Stomach (tissue), 9 donors: ENCODE measurements around the gene C7orf57. TPM values are rescaled to one million over a fixed set of nuclear protein-coding genes. Genes with fewer than 3 reads are reported as not detected.
A peak's percentile ranks its signal among the peaks of the same experiment; 100 is the strongest.

Experiments used
- DNase-seq, 2 donors: peaks; one replicate each; pipeline versions ENCODE4 v3.0.0 to v3.0.0-alpha.2; 2013 to 2019
- H3K27ac ChIP-seq, 5 donors: fragments of 200-600 bp in 4 of 5; sonication (generic) in 4 of 5; one replicate each; pipeline ENCODE4 v1.5.1; 2013 to 2019; ENCODE audit warnings: mild to moderate bottlenecking in 1 of 5, moderate library complexity in 1 of 5
- H3K27me3 ChIP-seq, 3 donors: fragments of 200-600 bp; sonication (generic); one replicate each; pipeline ENCODE4 v1.5.1; 2017 to 2019; ENCODE audit warnings: mixed run types in 1 of 3
- H3K36me3 ChIP-seq, 4 donors: fragments of 200-600 bp; sonication (generic); 1 replicate in 3 of 4; 2 replicates in 1 of 4; pipeline ENCODE4 v1.5.1; 2016 to 2019
- H3K4me1 ChIP-seq, 4 donors: fragments of 200-600 bp; sonication (generic); one replicate each; pipeline ENCODE4 v1.5.1; 2016 to 2019
- H3K4me3 ChIP-seq, 4 donors: fragments of 200-600 bp; sonication (generic) in 3 of 4; one replicate each; pipeline ENCODE4 v1.5.1; 2016 to 2019; ENCODE audit warnings: mild to moderate bottlenecking in 1 of 4
- H3K9me3 ChIP-seq, 4 donors: fragments of 200-600 bp; sonication (generic); one replicate each; pipeline ENCODE4 v1.5.1; 2016 to 2019
- CTCF ChIP-seq, 7 experiments: fragments of 450-650 bp in 4 of 7; fragments of 200-600 bp in 3 of 7; sonication (generic) in 3 of 7; IDR thresholded peaks; one replicate each; pipeline ENCODE4 v1.5.1; 2016 to 2019; ENCODE audit warnings: antibody characterized with exemption in 7 of 7, control low read depth in 2 of 7, mild to moderate bottlenecking in 1 of 7
- EP300 ChIP-seq: sonication (generic); formaldehyde crosslinking; IDR thresholded peaks from one replicate; pipeline ENCODE4 v1.6.1; 2017; ENCODE audit warnings: antibody characterized with exemption
- POLR2A ChIP-seq, 4 donors: fragments of 450-650 bp; IDR thresholded peaks; one replicate each; pipeline ENCODE4 v1.6.1; 2016; ENCODE audit warnings: antibody characterized with exemption in 4 of 4, control low read depth in 2 of 4, mild to moderate bottlenecking in 1 of 4, moderate library complexity in 1 of 4
- POLR2AphosphoS5 ChIP-seq, 3 donors: sonication (generic); formaldehyde crosslinking; IDR thresholded peaks; one replicate each; pipeline ENCODE4 v1.6.1; 2016; ENCODE audit warnings: antibody characterized with exemption in 3 of 3
- WGBS, 5 donors: extraction: QIAGEN DNeasy Blood & Tissue Kit in 3 of 5; methylation state at CpG; one replicate each; pipeline versions ENCODE4 v1.1.5 to v1.1.7; 2013 to 2018; 5-methylcytosine and 5-hydroxymethylcytosine counted together
- intact Hi-C: fragments of 100-400 bp; cut with DNase I; formaldehyde crosslinking; loops from one replicate; pipeline ENCODE4 v1.15.1; 2023; ENCODE audit warnings: low total_unique reads
- polyA plus RNA-seq, 3 donors: library from polyadenylated mRNA; stranded (reverse); fragments of 200-250 nt; gene quantifications; one replicate each; pipeline ENCODE4 v1.2.3, GENCODE V29; 2013
- total RNA-seq, 5 donors: library from RNA; depleted of rRNA; stranded (reverse); fragments of >200 nt; gene quantifications; one replicate each; pipeline versions ENCODE4 v1.1.0 to v1.2.3, GENCODE V29; 2014 to 2016
- donor health status: healthy with polysubstance abuse.
- donor health status: Bipolar disorder and iron deficiency.
- donor health status: healthy.

Gene C7orf57
- total and polyA plus RNA-seq, 8 donors: 0.08 TPM; not detected in 7

- Histone ChIP-seq H3K4me1 (peaks cover 0 to 9% (median 0%) of the 10 kb centered on the region in 4 donors), H3K9me3 (no peaks in the 10 kb centered on the region), H3K27ac (no peak overlapping the region), H3K27me3 (no peaks in the 10 kb centered on the region), H3K4me3 (no peak overlapping the region), H3K36me3 (peaks cover 8 to 86% (median 71%) of the 10 kb centered on the region in 4 donors)
- TF ChIP-seq POLR2AphosphoS5 (IDR thresholded peaks at IDR 0.05): no peak
- WGBS, 5 donors: 52 to 79% (median 73%) methylated on average over 4 of the region's 4 CpGs
- DNase-seq: peak in 1 of 2 donors; percentile 35
- intact Hi-C loops: loop anchor here (10.0 kb wide), 1 partner anchor 107 kb away; no protein-coding TSS in a partner anchor
Observed at GRCh38 chr7:48101968-48102367, 66.6 kb downstream of the C7orf57 start.

GRCh38 chr7:48102530-48102929 lies 67.2 kb downstream of the C7orf57 start:
- Histone ChIP-seq H3K9me3 (no peaks in the 10 kb centered on the region), H3K27me3 (no peaks in the 10 kb centered on the region), H3K4me3 (no peak overlapping the region), H3K27ac (no peak overlapping the region), H3K4me1 (peaks cover 0 to 4% (median 0%) of the 10 kb centered on the region in 4 donors), H3K36me3 (peaks cover 14 to 92% (median 75%) of the 10 kb centered on the region in 4 donors)
- intact Hi-C loops: loop anchor here (10.0 kb wide), 1 partner anchor 108 kb away; no protein-coding TSS in a partner anchor
- no peak for TF ChIP-seq EP300
- DNase-seq: no peak
- 92 to 96% (median 95%) methylated on average over 4 of the region's 4 CpGs for WGBS, 5 donors

- Histone ChIP-seq H3K27ac (no peak overlapping the region), H3K36me3 (peaks cover 17 to 88% (median 82%) of the 10 kb centered on the region in 4 donors), H3K4me1 (no peaks in the 10 kb centered on the region), H3K9me3 (no peaks in the 10 kb centered on the region), H3K4me3 (no peak overlapping the region), H3K27me3 (no peaks in the 10 kb centered on the region)
- TF ChIP-seq POLR2AphosphoS5 (IDR thresholded peaks at IDR 0.05) (no peak), EP300 (no peak), CTCF (IDR thresholded peaks at IDR 0.05) (no peak), POLR2A (IDR thresholded peaks at IDR 0.05) (no peak)
- intact Hi-C loops: loop anchor here (10.0 kb wide), 1 partner anchor 110 kb away; no protein-coding TSS in a partner anchor
- DNase-seq: no peak
- 92 to 100% (median 94%) methylated on average over 5 of the region's 5 CpGs for WGBS, 5 donors
Observed at GRCh38 chr7:48105045-48105444, 69.7 kb downstream of the C7orf57 start.

GRCh38 chr7:48106906-48107659 lies 71.7 kb downstream of the C7orf57 start:
- H3K4me3 ChIP-seq: no peak overlapping the region
- no peaks in the 10 kb centered on the region for H3K27me3 ChIP-seq
- no peaks in the 10 kb centered on the region for H3K9me3 ChIP-seq
- peaks cover 17 to 72% (median 70%) of the 10 kb centered on the region in 4 donors for H3K36me3 ChIP-seq
- WGBS, 5 donors: 93 to 97% (median 95%) methylated on average over 28 to 29 of the region's 29 CpGs
- no peak overlapping the region for H3K27ac ChIP-seq
- DNase-seq: no peak
- TF ChIP-seq POLR2A (IDR thresholded peaks at IDR 0.05) (no peak), CTCF (IDR thresholded peaks at IDR 0.05) (no peak), POLR2AphosphoS5 (IDR thresholded peaks at IDR 0.05) (no peak), EP300 (no peak)
- intact Hi-C loops: loop anchor here (10.0 kb wide), 1 partner anchor 112 kb away; no protein-coding TSS in a partner anchor
- H3K4me1 ChIP-seq: no peaks in the 10 kb centered on the region

GRCh38 chr7:48107926-48108472 lies 72.7 kb downstream of the C7orf57 start:
- DNase-seq: no peak
- no peak overlapping the region for H3K4me3 ChIP-seq
- 86 to 92% (median 89%) methylated on average over 16 to 18 of the region's 18 CpGs for WGBS, 5 donors
- H3K27me3 ChIP-seq: no peaks in the 10 kb centered on the region
- no peaks in the 10 kb centered on the region for H3K4me1 ChIP-seq
- no peak overlapping the region for H3K27ac ChIP-seq
- intact Hi-C loops: loop anchor here (10.0 kb wide), 1 partner anchor 113 kb away; no protein-coding TSS in a partner anchor
- H3K9me3 ChIP-seq: no peaks in the 10 kb centered on the region
- H3K36me3 ChIP-seq: peaks cover 13 to 63% (median 61%) of the 10 kb centered on the region in 4 donors
- TF ChIP-seq POLR2AphosphoS5 (IDR thresholded peaks at IDR 0.05): no peak
- no peak for TF ChIP-seq CTCF (IDR thresholded peaks at IDR 0.05)
- no peak for TF ChIP-seq POLR2A (IDR thresholded peaks at IDR 0.05)
- no peak for TF ChIP-seq EP300
